IPS DF 19.7 (cell line): Measurements from ENCODE around the gene MFNG.
"Not testable (repeated sequence)": the region's sequence is repeated elsewhere in the genome, so short reads cannot be mapped to it uniquely, and the experiment has no call there.

ENCODE experiments used
- DNase-seq: peaks from one replicate; pipeline ENCODE4 v3.0.0-alpha.2; 2013; ENCODE audit warnings: low read depth, low spot score

The MFNG gene, protein sequence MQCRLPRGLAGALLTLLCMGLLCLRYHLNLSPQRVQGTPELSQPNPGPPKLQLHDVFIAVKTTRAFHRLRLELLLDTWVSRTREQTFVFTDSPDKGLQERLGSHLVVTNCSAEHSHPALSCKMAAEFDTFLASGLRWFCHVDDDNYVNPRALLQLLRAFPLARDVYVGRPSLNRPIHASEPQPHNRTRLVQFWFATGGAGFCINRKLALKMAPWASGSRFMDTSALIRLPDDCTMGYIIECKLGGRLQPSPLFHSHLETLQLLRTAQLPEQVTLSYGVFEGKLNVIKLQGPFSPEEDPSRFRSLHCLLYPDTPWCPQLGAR

GRCh38 chr22:37486224-37486845 lies at the start of gene MFNG:
Gene MFNG (minus strand): TSS chr22:37486384. CDS start chr22:37486177, 207 bp downstream.
- no peak for DNase-seq

- DNase-seq = no peak
These were observed 49.0 kb upstream of the MFNG start for GRCh38 chr22:37535159-37535558.

DNA sequence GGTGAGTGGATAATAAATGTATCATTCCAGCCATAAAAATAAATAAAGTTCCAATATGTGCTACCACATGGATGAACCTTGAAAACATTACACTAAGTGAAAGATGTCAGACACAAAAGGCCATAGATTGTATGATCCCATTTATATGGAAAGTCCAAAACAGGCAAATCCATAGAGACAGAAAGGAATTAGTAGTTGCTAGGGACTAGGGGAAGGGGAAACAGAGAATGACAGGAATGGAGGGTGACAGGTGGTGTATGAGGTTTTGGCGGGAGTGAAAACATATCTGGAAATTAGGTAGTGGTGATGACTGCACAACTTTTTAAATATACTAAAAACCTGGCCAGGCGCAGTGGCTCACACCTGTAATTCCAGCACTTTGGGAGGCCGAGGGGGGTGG lies 48.3 kb upstream of the MFNG start:
- no peak for DNase-seq

DNA sequence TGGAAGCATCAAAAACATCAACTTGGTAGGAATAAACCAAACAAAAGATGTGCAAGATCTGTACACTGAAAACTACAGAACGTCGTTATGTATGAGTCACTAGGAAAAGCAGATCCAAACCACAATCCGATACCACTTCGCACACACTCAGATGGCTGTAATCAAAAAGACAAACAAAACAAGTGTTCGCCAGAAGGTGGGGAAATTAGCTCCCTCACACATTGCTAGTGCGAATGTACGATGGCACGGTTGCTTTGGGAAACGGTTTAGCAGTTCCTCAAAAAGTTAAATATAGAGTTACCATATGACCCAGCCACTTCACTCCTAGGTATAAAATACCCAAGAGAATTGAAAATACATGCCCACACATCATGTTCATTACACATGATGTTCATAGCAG lies 47.8 kb upstream of the MFNG start:
- DNase-seq = no peak

- no peak for DNase-seq
These were observed 43.6 kb upstream of the MFNG start for GRCh38 chr22:37529652-37530345.

DNA sequence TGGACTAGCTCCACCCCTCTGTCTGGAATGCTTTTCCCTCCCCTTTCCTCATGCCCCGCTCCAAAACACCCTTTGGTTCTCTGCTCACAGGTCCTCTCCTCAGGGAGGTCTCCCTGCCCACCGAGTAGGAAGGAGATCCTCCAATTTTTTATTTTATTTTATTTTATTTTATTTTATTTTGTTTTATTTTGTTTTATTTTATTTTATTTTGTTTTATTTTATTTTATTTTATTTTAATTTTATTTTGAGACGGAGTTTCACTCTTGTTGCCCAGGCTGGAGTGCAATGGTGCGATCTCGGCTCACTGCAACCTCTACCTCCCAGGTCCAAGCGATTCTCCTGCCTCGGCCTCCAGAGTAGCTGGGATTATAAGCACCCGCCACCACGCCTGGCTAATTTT lies 41.8 kb upstream of the MFNG start:
- not testable (repeated sequence) for DNase-seq

- DNase-seq = not testable (repeated sequence)
These were observed 41.0 kb upstream of the MFNG start for GRCh38 chr22:37527081-37527752.

GRCh38 chr22:37526376-37526775 lies 40.2 kb upstream of the MFNG start:
- no peak for DNase-seq

DNA sequence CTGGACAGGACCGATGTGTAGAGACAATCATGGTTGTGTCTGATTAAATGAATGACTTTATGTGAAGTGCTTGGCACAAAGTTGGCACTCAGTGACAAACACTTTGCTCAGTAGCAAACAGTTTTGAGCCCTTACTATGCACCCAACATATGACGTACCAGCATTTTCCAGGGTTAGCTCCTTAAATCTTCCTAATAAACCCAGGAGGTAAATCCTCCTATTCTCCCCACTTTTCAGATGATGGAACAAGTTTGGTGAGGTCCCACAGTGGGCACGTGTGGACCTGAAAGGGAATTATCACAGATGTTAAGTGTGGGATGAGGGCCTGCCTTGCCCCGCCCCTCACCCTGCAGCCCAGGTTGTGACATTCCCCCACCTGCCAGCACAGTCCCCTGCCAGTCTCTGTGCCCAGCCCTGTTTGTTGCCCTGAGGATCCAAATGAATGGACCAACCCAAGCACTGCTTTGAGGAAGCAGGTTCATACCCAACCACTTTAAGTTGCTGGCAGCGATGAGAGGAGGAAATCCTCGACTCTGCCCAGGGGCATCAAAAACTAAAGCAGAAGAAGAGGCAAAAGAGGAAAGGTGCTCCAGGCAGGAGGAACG lies 39.7 kb upstream of the MFNG start:
- DNase-seq = no peak

DNA sequence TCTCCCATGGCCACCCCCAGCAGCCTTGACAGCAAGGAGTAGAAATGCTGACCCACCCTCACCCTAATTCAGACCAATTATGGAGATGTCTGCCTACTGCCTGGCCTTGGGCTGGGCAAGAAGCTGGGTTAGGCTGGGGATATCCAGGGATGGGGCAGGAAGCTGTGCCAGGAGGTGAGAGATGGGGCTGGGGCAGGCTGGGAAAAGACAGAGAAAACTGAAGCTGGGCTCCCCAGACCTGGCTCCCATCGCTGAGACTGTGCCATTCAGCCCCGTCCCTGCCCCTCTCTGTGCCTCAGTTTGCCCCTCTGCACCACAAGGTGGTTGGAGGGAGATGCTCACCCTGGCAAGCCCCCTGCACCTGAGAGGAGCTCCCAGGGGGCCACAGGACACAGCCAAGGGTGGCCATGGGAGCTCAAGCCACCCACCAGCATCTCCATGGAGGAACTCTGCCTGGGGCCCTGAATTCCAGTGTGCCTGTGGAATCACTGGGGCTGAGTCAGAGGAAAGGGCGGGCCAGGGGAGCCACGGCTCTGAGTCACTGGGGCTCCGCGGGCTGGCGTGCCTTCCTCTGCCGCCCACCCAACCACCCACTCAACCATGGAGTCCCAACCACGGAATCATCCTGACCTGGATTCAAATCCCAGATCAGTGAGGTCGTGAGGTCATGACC lies 39.0 kb upstream of the MFNG start:
- no peak for DNase-seq

DNA sequence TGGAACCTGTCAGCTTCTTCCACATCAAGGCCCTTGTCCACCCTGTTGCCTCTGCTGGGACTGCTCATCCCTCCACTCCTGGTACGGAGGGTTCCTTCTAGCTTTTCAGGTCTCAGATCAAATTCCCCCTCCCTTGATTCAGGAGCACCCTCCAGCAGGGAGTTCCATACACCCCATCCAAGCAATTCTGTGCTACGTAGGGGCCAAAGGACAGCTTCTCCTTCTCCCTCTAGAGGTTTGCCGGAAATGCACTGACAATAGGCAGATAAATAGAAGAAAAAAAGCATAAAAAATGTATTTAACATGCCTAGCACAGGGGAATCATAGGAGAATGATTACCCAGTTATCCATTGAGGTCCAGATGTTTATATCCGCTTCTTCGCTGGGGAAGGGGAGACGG lies 36.3 kb upstream of the MFNG start:
- no peak for DNase-seq

- no peak for DNase-seq
These were observed 35.1 kb upstream of the MFNG start for GRCh38 chr22:37521236-37521739.

DNA sequence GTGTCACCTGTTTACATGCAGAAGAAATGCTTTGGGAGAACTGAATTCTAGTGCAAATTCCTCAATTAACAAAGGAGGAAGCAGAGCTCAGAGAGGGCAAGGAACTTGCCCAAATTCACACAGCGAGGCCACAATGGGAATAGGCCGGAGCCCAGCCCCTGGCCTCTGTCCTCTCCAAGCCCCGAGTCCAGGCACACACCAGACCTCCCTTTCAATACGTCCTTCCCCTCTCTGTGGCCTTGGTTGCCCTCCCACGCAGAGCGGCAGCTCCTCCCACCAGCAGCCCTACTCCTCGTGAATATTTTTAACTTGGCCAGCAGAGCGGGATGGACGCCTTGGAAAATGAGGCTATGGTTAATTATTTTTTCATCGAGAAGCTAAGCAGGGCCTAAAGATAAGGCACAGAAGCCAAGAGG lies 34.6 kb upstream of the MFNG start:
- no peak for DNase-seq

DNA sequence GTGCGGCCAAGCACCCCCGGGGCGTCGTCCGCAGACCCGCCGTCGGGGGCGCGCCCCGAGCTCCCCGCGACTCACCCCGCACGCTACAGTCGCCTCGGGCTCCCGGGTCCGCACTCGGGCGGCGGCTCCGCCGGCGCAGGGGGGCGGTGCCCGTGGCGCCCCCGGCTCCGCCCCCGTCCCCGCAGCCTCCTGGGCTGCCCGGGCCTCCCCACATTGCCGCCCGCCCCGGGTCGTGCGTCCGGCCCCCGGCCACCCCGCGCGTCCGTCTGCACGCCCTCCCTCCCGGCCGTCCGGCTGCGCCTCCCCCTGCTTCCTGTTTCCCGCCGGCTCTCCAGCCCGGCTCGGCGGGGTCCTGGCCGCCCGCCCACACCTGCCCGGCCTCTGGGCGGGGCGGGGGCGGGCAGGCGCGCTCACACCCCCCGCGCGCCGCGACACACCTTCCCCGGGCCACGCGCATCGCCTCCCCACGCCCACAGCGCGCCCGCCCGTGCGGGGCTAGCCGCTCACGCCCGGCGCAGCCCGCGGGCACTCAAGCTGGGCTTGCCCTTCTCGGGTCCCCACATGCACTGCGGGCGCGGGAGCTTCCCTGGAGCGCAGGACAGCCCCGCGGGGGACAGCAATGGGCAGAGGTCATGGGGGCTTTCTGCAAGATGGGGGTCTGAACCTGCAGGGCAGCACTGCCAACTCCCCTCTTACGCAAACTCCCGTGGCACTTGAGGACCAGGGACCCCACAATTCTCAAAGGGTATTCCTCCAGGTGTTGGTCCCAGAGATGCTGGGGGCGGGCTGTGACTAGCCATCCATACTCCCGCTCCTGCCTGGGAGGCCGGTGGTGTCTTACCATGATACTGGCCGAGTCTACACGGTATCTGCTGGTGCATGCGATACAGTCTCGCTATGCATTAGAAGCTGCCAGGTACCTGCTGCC lies 33.3 kb upstream of the MFNG start, which contains the start of gene CARD10:
CARD10 (minus strand) TSS at position 148 of the 928 bp plus-strand sequence. CDS start 215 bp downstream, outside the sequence.
- DNase-seq = no peak

DNA sequence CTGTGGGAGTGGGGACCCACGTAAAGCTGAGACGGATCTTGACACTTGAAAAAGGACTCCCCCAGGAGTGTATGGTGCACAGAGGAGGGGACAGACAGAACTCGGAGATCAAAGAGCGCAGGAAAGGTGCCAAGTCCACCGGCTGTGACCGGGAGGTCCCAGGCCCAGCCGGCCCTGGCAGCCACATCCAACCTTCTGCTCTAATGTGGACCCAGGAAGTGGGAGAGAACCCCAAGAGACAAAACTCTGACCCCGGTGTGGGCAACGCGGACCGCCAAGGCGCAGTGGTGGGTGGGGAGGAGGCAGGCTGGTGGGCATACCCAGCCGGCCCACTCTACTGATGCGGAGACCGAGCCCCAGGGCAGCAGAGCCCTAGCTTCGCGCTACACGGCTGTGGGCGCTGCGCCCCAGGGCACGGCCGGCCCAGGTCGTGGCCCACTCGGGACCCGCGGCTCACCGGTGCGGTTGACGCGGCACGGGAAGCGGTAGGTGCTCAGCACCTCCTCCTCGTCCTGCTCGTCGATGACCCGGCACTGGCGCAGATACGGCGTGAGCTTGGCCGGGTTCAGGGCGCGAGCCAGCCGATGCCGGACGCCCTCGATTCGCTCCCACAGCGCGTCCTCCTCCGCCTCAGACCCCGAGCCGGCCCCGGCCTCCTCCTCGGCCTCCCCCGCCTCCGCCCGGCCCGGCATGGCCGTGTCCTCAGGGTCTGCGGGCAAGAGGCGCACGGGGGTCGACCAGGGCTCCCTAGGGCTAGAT lies 32.5 kb upstream of the MFNG start:
- DNase-seq = no peak

GRCh38 chr22:37517826-37518450 lies 31.8 kb upstream of the MFNG start:
- DNase-seq = no peak

DNA sequence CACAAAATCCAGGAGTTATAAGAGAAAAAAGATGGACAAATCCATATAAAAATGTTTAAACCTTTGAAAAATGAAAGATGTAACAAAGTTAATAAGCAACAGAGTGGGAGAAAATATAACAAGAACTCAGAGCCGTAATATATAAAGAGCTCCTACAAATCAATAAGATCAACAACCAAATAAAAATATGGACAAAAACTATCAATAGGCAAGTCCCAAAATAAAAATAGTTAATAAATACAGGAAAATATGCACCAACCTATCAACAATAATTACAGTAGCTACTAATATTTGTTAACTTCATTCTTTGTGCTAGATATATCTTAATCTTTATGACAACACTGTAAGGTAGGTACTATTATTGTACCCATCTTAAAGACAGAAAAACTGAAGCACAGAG lies 30.3 kb upstream of the MFNG start:
- DNase-seq = no peak

- no peak for DNase-seq
These were observed 29.7 kb upstream of the MFNG start for GRCh38 chr22:37515901-37516300.
